Middle frontal gyrus (tissue), 1 donor: Measurements from ENCODE around the gene DNM3.

Source experiments
- DNase-seq: peaks from one replicate; pipeline ENCODE4 v3.0.0-alpha.2; 2015; ENCODE audit warnings: low spot score; ENCODE audit errors: extremely low spot score

Gene DNM3

DNA sequence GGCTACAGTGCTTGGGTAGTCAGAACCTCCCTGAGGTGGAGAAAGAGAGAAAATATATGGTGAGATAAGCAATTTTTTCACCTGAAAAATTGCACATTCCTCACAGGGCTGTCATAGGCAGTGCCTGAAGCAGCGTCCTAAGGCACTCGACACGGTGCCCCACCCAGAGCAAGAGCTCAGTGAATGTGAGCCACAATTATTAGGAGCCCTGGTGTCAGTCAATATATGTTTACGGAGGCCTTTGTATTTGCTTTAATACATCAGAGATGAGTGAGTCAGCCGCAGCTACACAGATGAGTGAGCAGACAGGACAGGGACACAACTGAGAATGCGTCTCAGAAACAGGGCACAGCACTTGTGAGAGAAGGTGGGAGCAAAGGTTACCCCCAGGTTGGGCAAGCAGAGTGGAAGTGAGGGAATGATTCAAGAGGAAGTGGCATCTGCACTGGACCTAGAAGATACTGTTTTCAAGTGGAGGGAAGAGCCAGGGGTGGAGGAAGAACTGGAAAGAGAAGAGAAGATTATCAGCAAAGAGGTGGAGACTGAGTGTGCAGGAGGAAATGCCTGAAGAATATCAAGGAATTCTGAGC is 607.8 kb downstream of the DNM3 start:
- no peak for DNase-seq

DNA sequence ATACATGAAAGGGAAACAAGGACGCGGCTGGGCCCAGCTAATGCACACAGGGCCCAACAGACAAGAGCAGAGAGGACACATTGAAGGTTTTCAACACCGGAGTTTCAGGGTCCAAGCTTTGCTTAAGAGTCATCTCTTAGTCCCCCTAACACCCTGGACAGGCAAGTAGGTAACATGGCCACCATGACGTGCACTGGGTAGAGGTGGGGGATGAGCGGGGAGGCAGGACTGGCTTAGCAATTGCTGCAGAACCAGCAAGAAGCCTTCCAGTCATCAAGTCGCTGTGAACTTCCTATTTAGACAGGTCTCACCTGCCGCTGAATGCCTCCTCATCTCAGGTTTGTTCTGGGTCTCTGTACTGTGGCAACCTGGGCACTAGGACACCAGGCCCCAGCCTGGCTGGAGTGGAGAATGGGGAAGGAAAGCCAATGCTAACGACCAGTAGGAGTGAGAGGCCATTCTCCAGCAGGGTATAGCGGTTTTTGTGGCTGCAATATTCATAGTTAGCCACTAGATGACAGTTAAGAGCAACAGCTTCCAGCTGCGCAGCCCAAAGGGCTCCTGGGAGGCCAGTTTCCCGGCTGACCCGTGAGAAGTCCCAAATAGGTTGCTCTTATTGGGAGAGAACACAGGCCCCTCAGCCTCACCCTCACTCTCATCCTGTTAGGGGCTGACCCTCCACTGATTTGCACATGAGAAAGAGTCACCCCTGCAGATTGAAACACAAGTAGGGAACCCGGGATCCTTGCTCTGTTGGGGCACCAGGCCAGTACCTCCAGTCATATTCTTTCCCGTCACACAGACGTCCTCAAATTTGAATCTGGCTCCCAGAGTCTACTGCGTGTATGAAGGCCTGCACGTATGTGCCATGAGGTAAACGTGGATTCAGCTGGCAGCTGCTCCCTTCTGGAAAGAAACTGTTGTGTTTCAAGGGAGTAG is 608.6 kb downstream of the DNM3 start:
- DNase-seq, result no peak

DNA sequence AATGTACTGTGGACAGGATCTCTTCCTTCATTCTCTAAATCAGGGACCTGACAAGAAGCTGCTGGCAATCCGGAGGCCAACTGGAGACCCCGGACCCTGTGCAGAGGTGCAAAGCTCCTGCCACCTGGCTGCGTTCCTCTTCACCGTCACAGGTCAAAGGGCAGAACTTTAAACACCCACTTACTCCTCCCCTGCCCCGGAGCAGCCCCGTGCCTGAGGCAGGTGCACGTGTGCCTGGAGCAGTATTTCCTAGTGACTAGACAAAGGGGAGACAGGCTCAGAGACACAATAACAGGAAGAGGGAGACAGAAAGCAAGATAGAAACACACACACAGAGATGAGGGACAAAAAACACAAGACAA is 609.2 kb downstream of the DNM3 start:
- DNase-seq, result no peak

DNA sequence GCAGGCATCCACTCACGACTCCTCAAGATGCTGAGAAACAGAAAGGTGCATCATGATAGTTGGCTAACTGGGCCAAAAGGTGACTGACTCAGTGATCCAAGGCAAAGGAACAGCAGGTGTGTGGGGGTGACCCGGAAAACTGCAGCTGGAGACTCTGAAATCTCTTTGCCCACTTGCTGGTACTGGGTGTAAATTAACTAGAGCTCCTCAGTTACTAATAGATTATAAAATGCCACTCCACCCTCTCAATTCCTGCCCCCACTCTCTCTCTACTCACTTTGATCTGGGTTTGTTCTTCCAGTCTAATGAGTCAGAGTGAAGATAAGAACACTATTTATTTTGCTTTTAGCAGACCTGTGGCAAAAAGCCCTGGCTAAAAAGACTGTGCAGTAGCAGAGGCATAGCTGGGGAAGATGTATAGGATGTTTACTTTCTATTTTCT is 609.7 kb downstream of the DNM3 start:
- no peak for DNase-seq

DNA sequence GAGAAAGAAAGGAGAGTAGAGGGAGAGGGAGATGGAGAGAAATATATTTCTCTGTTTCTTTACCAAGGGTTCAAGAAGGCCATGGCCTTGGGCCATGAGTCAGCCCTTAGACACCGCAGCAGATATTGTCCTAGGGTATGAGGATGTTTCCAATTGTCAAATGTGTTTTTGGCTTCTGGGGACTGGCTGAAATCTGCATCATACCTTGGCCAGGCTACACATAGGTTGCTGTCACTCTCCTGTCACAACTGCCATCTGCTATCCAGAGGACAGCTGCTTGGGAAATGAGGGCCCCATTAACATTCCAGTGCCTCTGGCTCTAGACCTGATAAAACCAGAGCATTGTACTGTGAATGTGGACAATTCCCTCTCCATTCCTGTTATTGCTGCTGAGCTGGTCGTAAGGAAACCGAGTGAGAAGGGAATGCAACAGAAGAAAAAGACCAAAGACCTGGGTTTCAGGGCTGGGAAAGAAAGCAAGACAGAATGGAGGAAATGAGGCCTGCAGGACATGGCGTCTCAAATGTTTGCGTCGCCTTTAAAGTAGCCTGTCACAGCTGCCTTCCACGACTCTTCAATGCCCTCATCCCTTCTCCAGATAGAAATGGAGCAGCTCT is 611.3 kb downstream of the DNM3 start:
- DNase-seq, result no peak

DNA sequence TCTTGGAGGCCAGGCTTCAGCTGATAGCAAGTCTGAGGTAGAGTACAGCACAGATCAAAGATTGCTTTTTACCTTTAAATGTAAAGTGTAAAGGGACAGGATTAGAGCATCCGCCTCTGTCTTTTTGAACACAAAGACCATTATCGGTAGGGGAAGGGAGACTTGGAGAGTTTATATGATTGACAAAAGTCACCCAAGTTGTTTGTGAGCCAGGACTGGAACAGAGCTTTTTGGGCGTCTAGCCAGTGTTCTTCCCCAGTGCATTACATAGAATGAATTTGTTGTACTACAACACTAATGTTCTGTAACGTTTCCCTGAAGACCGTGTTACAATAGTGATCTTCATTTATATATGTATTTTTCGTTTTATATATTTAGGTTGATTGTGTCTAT is 611.9 kb downstream of the DNM3 start:
- DNase-seq, result no peak

DNA sequence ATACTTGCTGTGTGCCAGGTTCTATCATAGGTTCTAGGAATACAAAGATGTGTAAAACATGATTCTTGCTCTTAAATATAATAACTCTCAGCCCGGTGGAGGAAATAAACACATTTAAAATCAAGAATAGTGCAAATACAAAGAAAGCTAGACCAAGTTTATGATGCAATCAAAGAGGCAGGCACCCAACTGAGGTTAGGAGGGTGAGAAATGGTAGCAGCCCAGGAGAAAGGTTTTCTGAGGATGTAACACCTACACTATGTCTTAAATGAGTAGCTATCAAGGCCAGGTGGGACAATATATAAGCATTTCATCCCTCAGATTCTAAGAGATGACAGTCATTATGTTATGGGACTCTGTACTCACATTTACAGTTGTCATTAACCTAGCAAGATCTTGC is 612.3 kb downstream of the DNM3 start:
- no peak for DNase-seq

DNA sequence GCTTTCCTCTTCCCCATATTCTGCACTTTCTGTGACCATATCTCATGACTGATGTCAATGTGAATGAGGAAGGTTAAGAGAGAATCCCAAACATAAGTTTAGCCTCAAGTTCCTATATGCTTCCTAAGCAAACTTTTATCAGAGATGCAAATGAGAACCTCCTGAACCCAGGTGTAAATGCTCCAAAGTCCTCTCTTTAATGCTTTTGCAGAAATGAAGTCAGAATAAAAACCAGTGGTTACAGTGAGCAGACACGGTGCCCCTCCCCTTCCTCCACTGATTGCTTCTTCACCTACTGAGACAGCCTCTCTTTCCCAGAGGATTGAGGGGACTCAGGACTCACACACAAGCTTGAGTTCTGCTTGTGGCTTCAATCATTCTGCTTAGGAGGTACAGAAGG is 614.2 kb downstream of the DNM3 start:
- DNase-seq, result no peak

DNA sequence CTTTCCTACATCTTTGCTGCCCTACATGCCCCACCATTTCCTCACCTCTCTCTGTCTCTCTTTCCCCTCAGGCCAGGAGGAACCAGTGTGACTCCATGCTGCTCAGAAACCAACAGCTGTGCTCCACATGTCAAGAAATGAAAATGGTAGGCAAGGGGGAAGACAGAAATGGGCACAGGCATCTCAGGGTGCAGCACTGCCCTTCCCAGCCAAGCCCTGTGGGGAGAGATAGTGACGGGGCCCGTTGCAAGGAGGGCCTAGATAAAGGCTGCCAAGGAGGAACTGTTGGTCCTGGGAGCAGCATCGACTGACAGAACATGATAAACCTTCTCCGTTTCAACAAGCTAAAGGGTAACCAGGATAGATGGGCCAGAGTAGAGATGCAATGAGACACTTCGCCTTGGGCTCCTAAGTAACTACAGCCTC is 615.1 kb downstream of the DNM3 start:
- no peak for DNase-seq

DNA sequence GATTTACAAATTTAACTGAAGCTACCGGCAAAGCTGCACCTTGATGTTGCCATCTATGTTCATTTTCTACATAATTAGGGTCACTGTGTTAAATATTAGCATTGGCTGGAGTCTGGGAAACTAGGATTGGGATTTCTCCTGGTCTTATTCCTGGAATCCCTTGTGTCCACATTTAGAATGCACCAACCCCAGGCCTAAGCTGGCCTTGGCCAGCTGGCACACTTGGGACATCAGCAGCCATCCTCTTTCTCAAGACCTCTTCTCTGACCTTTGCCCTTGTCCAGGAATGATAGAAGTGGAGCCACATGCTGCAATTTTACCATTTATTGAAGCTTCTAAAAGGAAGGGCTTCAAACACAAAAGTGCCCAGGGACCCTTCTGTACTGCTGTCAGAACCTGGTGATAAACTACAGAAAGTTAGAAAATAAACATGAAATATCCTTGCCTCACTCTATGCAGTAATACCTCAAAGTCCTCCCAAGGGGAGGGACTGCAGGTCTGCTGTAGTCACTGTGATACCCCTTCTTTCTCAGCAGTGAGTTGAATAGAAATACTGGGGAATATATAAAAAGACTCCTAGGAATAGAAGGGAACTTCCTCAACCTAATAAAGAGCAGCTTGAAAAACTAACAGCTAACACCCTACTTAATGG is 616.3 kb downstream of the DNM3 start:
- no peak for DNase-seq

DNA sequence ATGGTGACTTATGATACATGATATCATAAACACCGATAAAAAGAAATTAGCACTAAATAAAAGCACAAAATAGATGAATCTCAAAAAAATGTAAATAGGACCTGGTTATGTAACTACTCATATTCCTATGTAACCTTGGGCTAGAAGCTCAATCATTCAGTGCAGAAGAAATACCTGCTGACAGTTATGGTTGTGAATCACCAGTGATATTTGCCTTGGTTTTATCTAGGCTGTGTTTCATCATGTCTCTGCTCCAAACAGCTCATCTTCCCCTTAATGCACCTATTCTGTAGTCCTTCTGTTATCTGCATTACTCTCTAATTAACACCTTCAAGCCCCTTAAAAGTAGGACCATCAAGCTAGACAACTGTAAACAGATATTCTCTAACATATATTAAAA is 618.9 kb downstream of the DNM3 start:
- DNase-seq, result no peak

DNA sequence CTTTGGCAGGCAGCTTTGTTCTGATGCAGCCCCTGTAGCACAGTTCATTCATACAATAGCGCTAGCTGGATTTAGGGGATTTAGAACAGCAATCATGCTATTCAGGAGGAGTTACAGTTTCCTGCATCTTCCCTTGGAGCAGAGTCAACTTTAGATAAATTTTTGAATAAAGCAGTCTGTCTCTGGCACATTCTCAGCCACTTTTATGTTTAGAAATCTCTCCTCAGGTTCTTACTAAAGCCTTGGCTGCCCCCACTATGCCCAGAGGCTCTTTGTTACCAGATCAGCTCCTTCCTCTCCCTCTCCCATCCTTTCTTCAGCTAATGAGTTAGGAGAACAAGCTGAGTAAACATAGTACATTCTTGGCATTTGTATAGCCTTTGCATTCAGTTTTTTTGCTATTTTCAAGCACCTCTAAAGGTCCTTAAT is 619.6 kb downstream of the DNM3 start:
- no peak for DNase-seq
